ENCODE data around the gene LY9.
"Not testable (repeated sequence)": the region's sequence is repeated elsewhere in the genome, so short reads cannot be mapped to it uniquely, and the experiment has no call there.

Gene LY9

GRCh38 chr1:160863061-160863773, 67.2 kb downstream of the LY9 start:
- no peak overlapping the region for H3K4me3 ChIP-seq (ENCODE audit: low read depth, low read length)
- DNase-seq (ENCODE audit: low read depth, low spot score), result no peak
- no peak for TF ChIP-seq CTCF (IDR thresholded peaks at IDR 0.05; ENCODE audit: insufficient read depth, low read length, missing control alignments)
- ChIA-PET CTCF (no interaction called here), POLR2A (no interaction called here)

- no peak for TF ChIP-seq CTCF (IDR thresholded peaks at IDR 0.05; ENCODE audit: insufficient read depth, low read length, missing control alignments)
- ChIA-PET POLR2A (no interaction called here), CTCF (no interaction called here)
- no peak for DNase-seq (ENCODE audit: low read depth, low spot score)
- no peak overlapping the region for H3K4me3 ChIP-seq (ENCODE audit: low read depth, low read length)
Measured at GRCh38 chr1:160863774-160864131, 67.8 kb downstream of the LY9 start.

GRCh38 chr1:160864173-160864572, 68.2 kb downstream of the LY9 start:
- DNase-seq (ENCODE audit: low read depth, low spot score), result no peak
- ChIA-PET CTCF (no interaction called here), POLR2A (no interaction called here)
- no peak for TF ChIP-seq CTCF (IDR thresholded peaks at IDR 0.05; ENCODE audit: insufficient read depth, low read length, missing control alignments)
- H3K4me3 ChIP-seq (ENCODE audit: low read depth, low read length), result no peak overlapping the region

- POLR2A ChIA-PET, result no interaction called here
Measured at GRCh38 chr1:160865337-160865736, 69.4 kb downstream of the LY9 start.

GRCh38 chr1:160866001-160866694, 70.2 kb downstream of the LY9 start:
- no peak overlapping the region for H3K4me3 ChIP-seq (ENCODE audit: low read depth, low read length)
- CTCF ChIA-PET, result interaction anchor here (1.2 kb wide), 1 partner anchor 29 kb away, joined by 3 read pairs; no protein-coding TSS in a partner anchor
- POLR2A ChIA-PET, result no interaction called here
- DNase-seq (ENCODE audit: low read depth, low spot score), result no peak
- no peak for TF ChIP-seq CTCF (IDR thresholded peaks at IDR 0.05; ENCODE audit: insufficient read depth, low read length, missing control alignments)

More at GRCh38 chr1:160865337-160865736, 69.4 kb downstream of the LY9 start:
- CTCF ChIA-PET, result interaction anchor here (1.2 kb wide), 1 partner anchor 28 kb away, joined by 3 read pairs; no protein-coding TSS in a partner anchor
- TF ChIP-seq CTCF (IDR thresholded peaks at IDR 0.05; ENCODE audit: insufficient read depth, low read length, missing control alignments), result no peak
- no peak overlapping the region for H3K4me3 ChIP-seq (ENCODE audit: low read depth, low read length)
- no peak for DNase-seq (ENCODE audit: low read depth, low spot score)

- TF ChIP-seq CTCF (IDR thresholded peaks at IDR 0.05; ENCODE audit: insufficient read depth, low read length, missing control alignments), result no peak
- ChIA-PET CTCF (no interaction called here), POLR2A (no interaction called here)
- no peak overlapping the region for H3K4me3 ChIP-seq (ENCODE audit: low read depth, low read length)
- DNase-seq (ENCODE audit: low read depth, low spot score), result no peak
Measured at GRCh38 chr1:160866695-160867260, 70.8 kb downstream of the LY9 start.

GRCh38 chr1:160867651-160868050, 71.7 kb downstream of the LY9 start:
- DNase-seq (ENCODE audit: low read depth, low spot score); CTCF ChIA-PET; H3K4me3 ChIP-seq (ENCODE audit: low read depth, low read length); POLR2A ChIA-PET: not testable (repeated sequence)

Data from AG04449 (cell line).